D721Med (cell line): ENCODE data around the gene HNRNPLL.

Source experiments
- DNase-seq: peaks from one replicate; pipeline ENCODE4 v3.0.0; 2011; ENCODE audit warnings: low spot score; ENCODE audit not compliant: insufficient read length
- FAIRE-seq: peaks from 2 replicates; lab custom pipeline; 2011; peaks lifted over from hg19 to GRCh38; lab: Jason Lieb, UNC
- TF ChIP-seq, protein P1 (sequence below): IDR thresholded peaks from 2 replicates; pipeline ENCODE4 v1.5.1; 2012; ENCODE audit warnings: mild to moderate bottlenecking, control low read depth; ENCODE audit not compliant: insufficient read depth; ENCODE audit errors: missing control alignments

Gene HNRNPLL

DNA sequence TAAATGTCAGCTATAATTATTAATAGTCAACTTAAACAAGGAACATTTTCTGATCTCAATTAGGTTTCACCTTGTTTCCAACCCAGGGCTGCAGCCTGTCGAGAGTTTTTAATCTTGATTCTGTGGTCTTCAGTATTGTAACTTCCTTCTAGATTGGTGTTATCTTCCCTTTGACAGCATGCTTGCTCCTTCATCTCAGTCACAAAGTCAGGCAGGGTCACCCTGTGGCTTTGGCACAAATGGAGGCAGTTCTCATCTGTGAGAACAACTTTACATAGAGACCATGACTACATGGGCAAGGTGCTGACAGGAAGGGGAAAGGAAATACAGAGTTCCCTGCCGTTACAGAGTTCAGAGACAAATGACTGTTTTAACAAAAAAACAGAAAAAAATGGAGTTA, 50.5 kb downstream of the HNRNPLL start:
- no peak for FAIRE-seq
- TF ChIP-seq, protein P1, sequence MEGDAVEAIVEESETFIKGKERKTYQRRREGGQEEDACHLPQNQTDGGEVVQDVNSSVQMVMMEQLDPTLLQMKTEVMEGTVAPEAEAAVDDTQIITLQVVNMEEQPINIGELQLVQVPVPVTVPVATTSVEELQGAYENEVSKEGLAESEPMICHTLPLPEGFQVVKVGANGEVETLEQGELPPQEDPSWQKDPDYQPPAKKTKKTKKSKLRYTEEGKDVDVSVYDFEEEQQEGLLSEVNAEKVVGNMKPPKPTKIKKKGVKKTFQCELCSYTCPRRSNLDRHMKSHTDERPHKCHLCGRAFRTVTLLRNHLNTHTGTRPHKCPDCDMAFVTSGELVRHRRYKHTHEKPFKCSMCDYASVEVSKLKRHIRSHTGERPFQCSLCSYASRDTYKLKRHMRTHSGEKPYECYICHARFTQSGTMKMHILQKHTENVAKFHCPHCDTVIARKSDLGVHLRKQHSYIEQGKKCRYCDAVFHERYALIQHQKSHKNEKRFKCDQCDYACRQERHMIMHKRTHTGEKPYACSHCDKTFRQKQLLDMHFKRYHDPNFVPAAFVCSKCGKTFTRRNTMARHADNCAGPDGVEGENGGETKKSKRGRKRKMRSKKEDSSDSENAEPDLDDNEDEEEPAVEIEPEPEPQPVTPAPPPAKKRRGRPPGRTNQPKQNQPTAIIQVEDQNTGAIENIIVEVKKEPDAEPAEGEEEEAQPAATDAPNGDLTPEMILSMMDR, result no peak
- DNase-seq, result no peak

DNA sequence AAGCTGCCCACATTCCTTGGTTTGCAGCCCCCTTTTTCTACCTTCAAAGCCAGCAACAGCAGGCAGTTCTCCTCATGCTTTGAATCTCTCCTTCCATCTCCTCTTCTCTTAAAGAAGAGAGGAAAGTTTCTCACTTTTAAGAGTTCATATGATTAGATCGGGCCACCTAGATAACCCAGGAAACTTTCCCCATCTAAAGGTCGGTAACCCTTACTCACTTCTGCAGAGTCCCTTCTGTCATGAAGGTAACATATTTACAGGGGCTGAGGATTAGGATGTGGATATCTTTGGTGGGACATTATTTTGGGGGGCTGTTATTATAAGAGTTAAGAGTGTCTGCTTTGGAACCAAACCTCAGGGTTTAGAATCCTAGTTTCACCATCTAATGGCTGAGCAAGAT, 51.0 kb downstream of the HNRNPLL start:
- TF ChIP-seq, protein P1, result no peak
- FAIRE-seq, result no peak
- DNase-seq, result no peak

DNA sequence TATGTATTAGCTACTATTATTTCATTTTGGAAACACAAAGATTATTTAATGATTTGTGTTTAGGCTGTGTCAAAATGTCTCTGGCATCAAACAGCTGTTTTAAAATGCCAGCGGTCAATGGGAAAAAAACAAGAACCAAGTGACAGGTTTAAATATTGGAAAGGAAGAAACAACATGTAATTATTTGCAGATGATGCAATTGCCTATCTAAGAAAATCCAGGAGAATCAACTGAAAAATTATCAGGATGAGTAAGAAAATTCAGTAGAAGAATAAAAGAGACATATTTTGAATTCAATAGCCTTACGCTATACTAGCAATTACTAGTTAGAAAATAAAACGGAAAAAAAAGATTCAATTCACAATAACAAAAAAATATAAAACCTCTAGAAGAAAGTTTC, 51.6 kb downstream of the HNRNPLL start:
- FAIRE-seq, result no peak
- TF ChIP-seq, protein P1, result no peak
- no peak for DNase-seq

DNA sequence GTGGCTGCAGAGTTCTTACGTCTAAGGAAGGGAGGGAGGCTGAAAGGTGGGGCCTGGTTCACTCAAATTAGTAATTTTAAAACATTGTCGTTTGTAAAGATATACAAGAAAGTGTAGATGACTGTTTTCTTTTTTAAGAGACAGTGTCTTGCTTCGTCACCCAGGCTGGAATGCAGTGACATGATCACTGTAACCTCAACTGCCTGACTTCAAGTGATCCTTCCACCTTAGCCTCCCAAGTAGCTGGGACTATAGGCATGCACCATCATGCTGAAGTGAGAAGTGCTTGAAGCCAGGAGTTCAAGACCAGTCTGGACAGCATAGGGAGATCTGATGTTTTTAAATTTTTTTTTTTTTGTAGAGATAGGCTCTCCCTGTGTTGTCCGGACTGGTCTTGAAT, 52.9 kb downstream of the HNRNPLL start:
- DNase-seq (no peak), FAIRE-seq (no peak)
- TF ChIP-seq, protein P1, result no peak

DNA sequence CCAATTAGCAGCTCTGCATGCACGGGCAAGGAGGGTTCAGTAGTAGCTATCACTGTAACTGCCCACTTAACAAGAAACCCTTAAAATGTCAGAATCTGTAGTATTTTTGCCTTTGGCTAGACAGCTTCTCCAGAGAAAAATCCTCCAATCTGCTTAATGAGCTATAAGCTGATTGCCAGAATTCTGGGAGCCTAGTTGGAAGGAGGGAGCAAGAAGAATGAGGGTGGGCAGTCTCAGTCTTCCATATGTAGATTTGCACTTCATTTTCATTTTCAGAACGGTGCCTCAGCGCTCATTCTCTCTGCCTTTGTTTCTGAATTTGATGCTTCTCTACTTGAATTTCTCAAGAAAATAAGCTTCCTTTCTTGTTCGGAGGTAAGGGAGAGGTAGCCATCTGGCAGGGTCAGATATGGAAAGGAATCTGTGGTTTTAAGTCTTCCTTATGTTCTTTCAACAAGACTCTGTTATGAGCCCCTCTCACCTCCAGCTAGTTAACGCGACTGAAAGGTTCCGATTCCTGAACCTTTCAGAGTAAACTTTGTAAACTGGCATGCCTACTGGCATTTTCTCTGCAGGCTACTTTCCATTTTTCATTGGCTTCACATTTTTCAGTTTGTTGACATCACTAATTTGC, 53.5 kb downstream of the HNRNPLL start:
- DNase-seq, result no peak
- FAIRE-seq, result peak; percentile 93
- TF ChIP-seq, protein P1, result no peak

DNA sequence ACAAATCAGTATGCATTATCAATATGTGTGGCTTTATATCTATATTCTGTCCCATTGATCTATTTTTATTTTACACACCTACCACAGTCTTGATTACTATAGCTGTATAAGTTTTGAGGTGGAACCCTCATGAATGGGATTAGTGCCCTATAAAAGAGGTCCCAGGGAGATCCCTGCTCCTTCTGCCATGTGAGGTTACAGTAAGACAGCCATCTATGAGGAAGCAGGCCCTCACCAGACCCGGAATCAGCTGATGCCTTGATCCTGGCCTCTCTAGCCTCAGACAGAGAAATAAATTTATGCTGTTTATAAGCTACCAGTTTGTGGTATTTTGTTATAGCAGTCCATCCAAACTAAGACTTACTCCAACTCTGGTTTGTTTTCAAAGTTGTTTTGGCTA, 54.9 kb downstream of the HNRNPLL start:
- FAIRE-seq, result no peak
- TF ChIP-seq, protein P1, result no peak
- DNase-seq, result no peak

DNA sequence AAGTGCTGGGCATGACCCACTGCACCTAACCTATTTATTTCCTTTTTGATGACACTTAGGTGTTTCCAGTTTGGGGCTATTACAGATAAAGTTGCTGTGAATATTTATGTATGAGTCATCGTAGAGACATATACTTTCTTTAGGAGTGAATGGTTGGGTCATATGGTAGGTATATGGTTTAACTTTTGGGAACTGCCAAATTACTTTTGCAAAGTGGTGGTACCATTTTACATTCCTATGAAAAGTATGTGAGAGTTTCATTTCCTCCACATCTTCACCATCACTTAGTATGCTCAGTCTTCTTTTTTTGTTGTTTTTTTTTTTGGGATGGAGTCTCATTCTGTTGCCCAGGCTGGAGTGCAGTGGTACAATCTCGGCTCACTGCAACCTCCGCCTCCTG, 56.1 kb downstream of the HNRNPLL start:
- DNase-seq (no peak), FAIRE-seq (no peak)
- TF ChIP-seq, protein P1, result no peak
